ENCODE results near the gene INPP5J. TPM values are rescaled to one million over a fixed set of nuclear protein-coding genes. Genes with fewer than 3 reads are reported as not detected.

INPP5J gene
- total RNA-seq, 1 experiment from 2014 or later: 3.1 TPM

GRCh38 chr22:31087744-31088215 lies 35.0 kb upstream of the INPP5J start:
- peaks cover 42% of the 10 kb centered on the region for H3K79me2 ChIP-seq (ENCODE audit: low read length)
- POLR2A ChIA-PET (ENCODE audit: unreplicated experiment): no interaction called here
- intact Hi-C loops (cut with micrococcal nuclease): no loop called here

GRCh38 chr22:31088233-31088986 lies 34.4 kb upstream of the INPP5J start:
- Histone ChIP-seq H3K4me3 (ENCODE audit: low read length) (no peak overlapping the region), H3K36me3 (ENCODE audit: low read depth, low read length) (peaks cover 35% of the 10 kb centered on the region), H3K9me2 (replicated peaks; ENCODE audit: low read length) (no peaks in the 10 kb centered on the region), H2AFZ (ENCODE audit: low read length) (no peak overlapping the region), H3K27me3 (ENCODE audit: low read length) (no peaks in the 10 kb centered on the region), H3K27ac (ENCODE audit: low read length) (no peak overlapping the region), H3K79me2 (ENCODE audit: low read length) (peaks cover 35% of the 10 kb centered on the region), H3K4me2 (ENCODE audit: low read length) (no peak overlapping the region), H3K9me3 (ENCODE audit: low read length) (no peaks in the 10 kb centered on the region), H4K20me1 (ENCODE audit: low read length) (peaks cover 9% of the 10 kb centered on the region; the same call in 1 of the 2 replicates), H3K4me1 (ENCODE audit: insufficient read depth, low read length) (peaks cover 19% of the 10 kb centered on the region), H3K9ac (ENCODE audit: low read length) (no peak overlapping the region), H3F3A (ENCODE audit: low read length, unreplicated experiment) (no peaks in the 10 kb centered on the region)
- no TSS peak for BruUV-seq (replicated peaks)
- DNase-seq: no peak
- intact Hi-C loops (cut with micrococcal nuclease): no loop called here
- POLR2A ChIA-PET (ENCODE audit: unreplicated experiment): no interaction called here
- ATAC-seq: no peak
- no peak for TF ChIP-seq EZH2 (IDR thresholded peaks at IDR 0.05; ENCODE audit: low read length, unreplicated experiment)
- no peak for TF ChIP-seq EZH2phosphoT487 (IDR thresholded peaks at IDR 0.05; ENCODE audit: borderline replicate concordance, low read length)
- TF ChIP-seq CTCF (conservative IDR thresholded peaks at IDR 0.05; ENCODE audit: low read depth, low read length): no peak
- CTCF ChIA-PET: no interaction called here

More at GRCh38 chr22:31087744-31088215, 35.0 kb upstream of the INPP5J start:
- Histone ChIP-seq H3K4me3 (ENCODE audit: low read length) (no peak overlapping the region), H3K9me3 (ENCODE audit: low read length) (no peaks in the 10 kb centered on the region), H3K27me3 (ENCODE audit: low read length) (no peaks in the 10 kb centered on the region), H2AFZ (ENCODE audit: low read length) (no peak overlapping the region), H3K9me2 (replicated peaks; ENCODE audit: low read length) (no peaks in the 10 kb centered on the region), H4K20me1 (ENCODE audit: low read length) (peaks cover 15% of the 10 kb centered on the region; the same call in 1 of the 2 replicates), H3K27ac (ENCODE audit: low read length) (no peak overlapping the region), H3F3A (ENCODE audit: low read length, unreplicated experiment) (no peaks in the 10 kb centered on the region), H3K4me1 (ENCODE audit: insufficient read depth, low read length) (peaks cover 25% of the 10 kb centered on the region), H3K4me2 (ENCODE audit: low read length) (no peak overlapping the region), H3K9ac (ENCODE audit: low read length) (no peak overlapping the region), H3K36me3 (ENCODE audit: low read depth, low read length) (peaks cover 35% of the 10 kb centered on the region)
- no peak for TF ChIP-seq CTCF (conservative IDR thresholded peaks at IDR 0.05; ENCODE audit: low read depth, low read length)
- no peak for TF ChIP-seq EZH2 (IDR thresholded peaks at IDR 0.05; ENCODE audit: low read length, unreplicated experiment)
- TF ChIP-seq EZH2phosphoT487 (IDR thresholded peaks at IDR 0.05; ENCODE audit: borderline replicate concordance, low read length): no peak
- CTCF ChIA-PET: no interaction called here
- BruUV-seq (replicated peaks): no TSS peak
- no peak for DNase-seq
- ATAC-seq: no peak

Measured in PC-3 (cell line).